Stimulated activated CD4-positive, alpha-beta T cell treated with anti-CD3 and anti-CD28 coated beads, TNF-alpha, amount 100 ng/mL, for 4 hours (primary cell): ENCODE measurements around the gene CNOT1.
A peak's percentile ranks its signal among the peaks of the same experiment; 100 is the strongest.
"Not testable (repeated sequence)": the region's sequence is repeated elsewhere in the genome, so short reads cannot be mapped to it uniquely, and the experiment has no call there.

Experiments
- DNase-seq, 3 experiments: peaks; one replicate each; pipeline ENCODE4 v3.0.0-alpha.2; 2020; ENCODE audit warnings: low read depth in 3 of 3

Gene CNOT1

GRCh38 chr16:58503166-58503862 lies 126.3 kb downstream of the CNOT1 start:
- DNase-seq, result no peak

- no peak for DNase-seq
Observed at GRCh38 chr16:58502217-58502921, 127.3 kb downstream of the CNOT1 start.

GRCh38 chr16:58501242-58502131 lies 128.1 kb downstream of the CNOT1 start:
- DNase-seq, result peak in 2 of 3 experiments; percentile 23 to 52

- DNase-seq, result no peak
Observed at GRCh38 chr16:58500430-58501241, 129.0 kb downstream of the CNOT1 start.

GRCh38 chr16:58499615-58500351 lies 129.8 kb downstream of the CNOT1 start, which contains the start of gene NDRG4:
Gene NDRG4 (plus strand): TSS chr16:58500143. CDS start chr16:58500249, 106 bp downstream.
- no peak for DNase-seq

GRCh38 chr16:58499092-58499511 lies 130.5 kb downstream of the CNOT1 start:
- DNase-seq, result no peak

GRCh38 chr16:58498341-58499091 lies 131.1 kb downstream of the CNOT1 start:
- no peak for DNase-seq

- no peak for DNase-seq
Observed at GRCh38 chr16:58497935-58498334, 131.7 kb downstream of the CNOT1 start.

GRCh38 chr16:58497468-58497867 lies 132.2 kb downstream of the CNOT1 start:
- DNase-seq, result no peak

- DNase-seq, result no peak
Observed at GRCh38 chr16:58495521-58496331, 133.9 kb downstream of the CNOT1 start.

- no peak for DNase-seq
Observed at GRCh38 chr16:58494981-58495520, 134.6 kb downstream of the CNOT1 start.

GRCh38 chr16:58493756-58494431 lies 135.7 kb downstream of the CNOT1 start:
- DNase-seq, result no peak

GRCh38 chr16:58492735-58493134 lies 136.9 kb downstream of the CNOT1 start:
- no peak for DNase-seq

- DNase-seq, result no peak
Observed at GRCh38 chr16:58492066-58492465, 137.6 kb downstream of the CNOT1 start.

- DNase-seq, result not testable (repeated sequence)
Observed at GRCh38 chr16:58490539-58490938, 139.1 kb downstream of the CNOT1 start.

GRCh38 chr16:58490065-58490464 lies 139.6 kb downstream of the CNOT1 start:
- no peak for DNase-seq

- DNase-seq, result no peak
Observed at GRCh38 chr16:58488531-58488930, 141.1 kb downstream of the CNOT1 start.
